Fibroblast of lung (primary cell): ENCODE results near the gene GORAB. TPM values are rescaled to one million over a fixed set of nuclear protein-coding genes. Genes with fewer than 3 reads are reported as not detected.

Experiments used
- DNase-seq, 2 donors: peaks; one replicate each; pipeline versions ENCODE4 v3.0.0 to v3.0.0-alpha.2; 2010; ENCODE audit warnings: low read depth in 2 of 2
- H2AFZ ChIP-seq: 2 replicates; pipeline ENCODE4 v1.5.1; 2012; ENCODE audit warnings: low read length, control low read depth, inconsistent platforms
- H3K27ac ChIP-seq: 2 replicates; pipeline ENCODE4 v1.5.1; 2011; ENCODE audit warnings: low read length, control low read depth; ENCODE audit not compliant: insufficient read depth
- H3K27me3 ChIP-seq: 2 replicates; pipeline ENCODE4 v1.5.1; 2011; ENCODE audit warnings: mild to moderate bottlenecking, low read length; ENCODE audit not compliant: control insufficient read depth, insufficient read depth
- H3K36me3 ChIP-seq: 2 replicates; pipeline ENCODE4 v1.5.1; 2011; ENCODE audit warnings: low read length; ENCODE audit not compliant: control insufficient read depth, insufficient read depth
- H3K4me1 ChIP-seq: 2 replicates; pipeline ENCODE4 v1.5.1; 2011; ENCODE audit warnings: low read length; ENCODE audit not compliant: control insufficient read depth, insufficient read depth; ENCODE audit errors: extremely low read depth
- H3K4me2 ChIP-seq: 2 replicates; pipeline ENCODE4 v1.5.1; 2011; ENCODE audit warnings: low read length, control low read depth; ENCODE audit not compliant: insufficient read depth; ENCODE audit errors: extremely low read depth
- H3K4me3 ChIP-seq, 4 experiments: fragments of 200-600 bp in 1 of 4; sonication (generic) in 1 of 4; replicated peaks in 1 of 4; 2 replicates each; pipeline ENCODE4 v1.5.1; 2011 to 2016; ENCODE audit warnings: low read length in 4 of 4, low read depth in 3 of 4, mild to moderate bottlenecking in 3 of 4, control low read depth in 2 of 4, inconsistent platforms in 1 of 4, mixed read lengths in 1 of 4; ENCODE audit not compliant: insufficient read depth in 1 of 4; ENCODE audit errors: control extremely low read depth in 1 of 4
- H3K79me2 ChIP-seq: 2 replicates; pipeline ENCODE4 v1.5.1; 2012; ENCODE audit warnings: mild to moderate bottlenecking, low read length, inconsistent platforms; ENCODE audit not compliant: control insufficient read depth, insufficient read depth
- H3K9ac ChIP-seq: 2 replicates; pipeline ENCODE4 v1.5.1; 2011; ENCODE audit warnings: mild to moderate bottlenecking, low read length, control low read depth; ENCODE audit not compliant: insufficient read depth
- H3K9me3 ChIP-seq: 2 replicates; pipeline ENCODE4 v1.5.1; 2012; ENCODE audit warnings: low read depth, low read length; ENCODE audit not compliant: control insufficient read depth, insufficient read depth
- H4K20me1 ChIP-seq: 2 replicates; pipeline ENCODE4 v1.5.1; 2011; ENCODE audit warnings: low read length; ENCODE audit not compliant: control insufficient read depth, insufficient read depth; ENCODE audit errors: extremely low read depth
- EZH2 ChIP-seq: IDR thresholded peaks from 2 replicates; pipeline ENCODE4 v1.5.1; 2012; ENCODE audit warnings: low read length, control low read depth, mild to moderate bottlenecking; ENCODE audit errors: missing control alignments
- polyA plus RNA-seq, 2 donors: library from polyadenylated mRNA; depleted of rRNA in 1 of 2; stranded (reverse) in 1 of 2; unstranded in 1 of 2; fragments of >200 nt; gene quantifications; 2 replicates each; pipeline ENCODE4 v1.2.1, GENCODE V29; 2011 to 2012; ENCODE audit warnings: missing spikeins in 1 of 2
- total RNA-seq: library from RNA; depleted of rRNA; stranded (reverse); fragments of >200 nt; gene quantifications from 2 replicates; pipeline ENCODE4 v1.2.1, GENCODE V29; 2014
- TF ChIP-seq, protein P1 (sequence below), 2 donors: IDR thresholded peaks in 1 of 2; conservative IDR thresholded peaks in 1 of 2; 1 replicate in 1 of 2; 2 replicates in 1 of 2; pipeline ENCODE4 v1.5.1; 2011 to 2012; ENCODE audit warnings: low read length in 2 of 2, control low read depth in 1 of 2, inconsistent platforms in 1 of 2, low read depth in 1 of 2, mild to moderate bottlenecking in 1 of 2

The GORAB gene
- total and polyA plus RNA-seq, 2 donors (not counting 1 experiment from before 2014, with no cell fraction given): 17.7 to 27.6 TPM

DNA sequence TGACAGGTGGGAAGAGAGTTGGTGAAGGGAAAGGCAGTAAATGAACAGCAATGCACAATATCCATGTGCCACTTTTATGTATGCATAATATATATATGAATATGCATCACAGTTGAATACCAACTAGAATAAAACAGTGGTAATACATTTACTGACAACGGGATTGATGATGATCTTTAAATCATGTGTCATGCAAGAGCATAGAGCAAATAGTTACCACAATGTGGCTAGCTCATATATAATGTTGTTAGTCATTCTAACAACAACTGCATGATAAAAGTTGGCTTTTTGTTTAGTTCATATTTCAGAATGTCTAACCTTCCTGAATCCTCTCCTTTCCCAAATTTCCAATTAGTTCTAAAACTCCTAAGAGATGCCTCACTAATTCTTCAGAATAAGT is 46.4 kb downstream of the GORAB start:
- Histone ChIP-seq H3K4me1 (no peaks in the 10 kb centered on the region), H3K27ac (no peak overlapping the region), H3K36me3 (no peaks in the 10 kb centered on the region), H4K20me1 (no peaks in the 10 kb centered on the region), H3K4me3 (no peak overlapping the region), H3K9ac (no peak overlapping the region), H3K79me2 (no peaks in the 10 kb centered on the region), H2AFZ (no peak overlapping the region), H3K27me3 (no peaks in the 10 kb centered on the region), H3K4me2 (no peak overlapping the region), H3K9me3 (no peaks in the 10 kb centered on the region)
- TF ChIP-seq, protein P1, sequence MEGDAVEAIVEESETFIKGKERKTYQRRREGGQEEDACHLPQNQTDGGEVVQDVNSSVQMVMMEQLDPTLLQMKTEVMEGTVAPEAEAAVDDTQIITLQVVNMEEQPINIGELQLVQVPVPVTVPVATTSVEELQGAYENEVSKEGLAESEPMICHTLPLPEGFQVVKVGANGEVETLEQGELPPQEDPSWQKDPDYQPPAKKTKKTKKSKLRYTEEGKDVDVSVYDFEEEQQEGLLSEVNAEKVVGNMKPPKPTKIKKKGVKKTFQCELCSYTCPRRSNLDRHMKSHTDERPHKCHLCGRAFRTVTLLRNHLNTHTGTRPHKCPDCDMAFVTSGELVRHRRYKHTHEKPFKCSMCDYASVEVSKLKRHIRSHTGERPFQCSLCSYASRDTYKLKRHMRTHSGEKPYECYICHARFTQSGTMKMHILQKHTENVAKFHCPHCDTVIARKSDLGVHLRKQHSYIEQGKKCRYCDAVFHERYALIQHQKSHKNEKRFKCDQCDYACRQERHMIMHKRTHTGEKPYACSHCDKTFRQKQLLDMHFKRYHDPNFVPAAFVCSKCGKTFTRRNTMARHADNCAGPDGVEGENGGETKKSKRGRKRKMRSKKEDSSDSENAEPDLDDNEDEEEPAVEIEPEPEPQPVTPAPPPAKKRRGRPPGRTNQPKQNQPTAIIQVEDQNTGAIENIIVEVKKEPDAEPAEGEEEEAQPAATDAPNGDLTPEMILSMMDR (conservative IDR thresholded peaks at IDR 0.05 in 1 of 2, IDR thresholded peaks at IDR 0.05 in 1 of 2; ENCODE audit: low read depth in 1 of 2, low read length in 2 of 2): no peak
- no peak for TF ChIP-seq EZH2
- peak in 1 of 2 donors; percentile 20 for DNase-seq

DNA sequence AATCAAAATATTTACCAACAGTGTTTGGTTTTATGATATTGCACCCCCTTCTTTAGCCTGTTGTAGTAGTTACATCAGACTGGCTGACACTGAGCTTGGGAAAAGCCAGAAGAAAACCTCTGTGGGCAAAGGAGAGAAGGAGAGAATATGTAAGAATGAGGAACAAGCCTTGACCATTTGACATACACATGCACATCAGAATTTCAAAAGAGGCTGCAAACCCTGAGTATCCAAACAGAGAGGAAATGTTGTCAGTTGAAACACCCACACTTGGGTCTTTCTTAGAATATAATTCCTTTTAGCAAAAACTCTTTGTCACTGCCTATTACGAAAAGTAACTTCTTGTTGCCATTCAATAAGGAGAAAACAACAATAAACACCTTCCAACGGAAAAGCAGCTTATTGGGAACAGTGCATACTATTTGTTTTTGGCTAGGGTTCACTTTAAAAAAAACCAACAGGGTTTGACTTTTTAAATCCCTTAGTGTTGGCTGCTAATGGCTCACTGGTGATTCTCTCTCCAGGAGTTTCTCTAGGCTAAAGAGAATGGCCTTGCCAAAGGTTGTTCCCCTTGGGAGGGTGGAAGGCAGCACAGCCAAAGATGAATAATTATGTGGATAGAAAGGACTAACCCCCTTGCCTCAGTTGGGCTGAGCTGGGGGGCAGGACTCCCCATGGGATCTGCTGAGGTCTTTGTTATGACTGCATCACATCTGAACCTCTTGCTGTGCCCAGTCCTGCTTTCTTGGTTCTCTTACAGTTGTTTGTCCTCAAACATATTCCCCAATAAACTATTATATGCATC is 48.9 kb downstream of the GORAB start:
- no peaks in the 10 kb centered on the region for H3K9me3 ChIP-seq
- no peak for DNase-seq
- H3K4me2 ChIP-seq: no peak overlapping the region
- no peaks in the 10 kb centered on the region for H3K79me2 ChIP-seq
- H3K27ac ChIP-seq: no peak overlapping the region
- no peaks in the 10 kb centered on the region for H3K27me3 ChIP-seq
- H3K9ac ChIP-seq: no peak overlapping the region
- H3K4me1 ChIP-seq: no peaks in the 10 kb centered on the region
- H3K36me3 ChIP-seq: no peaks in the 10 kb centered on the region
- H2AFZ ChIP-seq: no peak overlapping the region
- no peak for TF ChIP-seq EZH2
- TF ChIP-seq, protein P1 (conservative IDR thresholded peaks at IDR 0.05 in 1 of 2, IDR thresholded peaks at IDR 0.05 in 1 of 2; ENCODE audit: low read depth in 1 of 2, low read length in 2 of 2): no peak
- H3K4me3 ChIP-seq: no peak overlapping the region
- no peaks in the 10 kb centered on the region for H4K20me1 ChIP-seq

- no peak for TF ChIP-seq EZH2
- TF ChIP-seq, protein P1 (conservative IDR thresholded peaks at IDR 0.05 in 1 of 2, IDR thresholded peaks at IDR 0.05 in 1 of 2; ENCODE audit: low read depth in 1 of 2, low read length in 2 of 2): no peak
- no peak for DNase-seq
- Histone ChIP-seq H3K27ac (no peak overlapping the region), H3K36me3 (no peaks in the 10 kb centered on the region), H3K4me2 (no peak overlapping the region), H3K4me3 (no peak overlapping the region), H2AFZ (no peak overlapping the region), H3K27me3 (no peaks in the 10 kb centered on the region), H3K4me1 (peaks cover 2% of the 10 kb centered on the region), H3K9ac (no peak overlapping the region), H4K20me1 (no peaks in the 10 kb centered on the region), H3K79me2 (no peaks in the 10 kb centered on the region), H3K9me3 (no peaks in the 10 kb centered on the region)
These were observed 51.2 kb downstream of the GORAB start for GRCh38 chr1:170583186-170583585.
